LHCN-M2 (cell line): ENCODE results near the gene CHCHD6. TPM values are rescaled to one million over a fixed set of nuclear protein-coding genes. Genes with fewer than 3 reads are reported as not detected.
A peak's percentile ranks its signal among the peaks of the same experiment; 100 is the strongest.

Experiments used
- DNase-seq: peaks from one replicate; pipeline ENCODE4 v3.0.0-alpha.2; 2012; ENCODE audit warnings: low read depth
- total RNA-seq: library from RNA; depleted of rRNA; stranded (reverse); fragments of >200 nt; gene quantifications from 2 replicates; pipeline ENCODE4 v1.2.3, GENCODE V29; 2014

The CHCHD6 gene
- total RNA-seq, 1 experiment from 2014 or later = 23.5 TPM

GRCh38 chr3:126972866-126973265 is 268.8 kb downstream of the CHCHD6 start:
- no peak for DNase-seq

GRCh38 chr3:126973814-126974213 is 269.8 kb downstream of the CHCHD6 start:
- no peak for DNase-seq

- DNase-seq = no peak
Observed at GRCh38 chr3:126974756-126975155, 270.7 kb downstream of the CHCHD6 start.

GRCh38 chr3:126976906-126977305 is 272.9 kb downstream of the CHCHD6 start:
- DNase-seq = no peak

GRCh38 chr3:126977821-126978220 is 273.8 kb downstream of the CHCHD6 start:
- DNase-seq = no peak

GRCh38 chr3:126978291-126978690 is 274.3 kb downstream of the CHCHD6 start:
- DNase-seq = no peak

GRCh38 chr3:126979046-126979628 is 275.1 kb downstream of the CHCHD6 start:
- DNase-seq = no peak

GRCh38 chr3:126980266-126980811 is 276.3 kb downstream of the CHCHD6 start:
- no peak for DNase-seq

- no peak for DNase-seq
Observed at GRCh38 chr3:126982126-126982470, 278.1 kb downstream of the CHCHD6 start.

GRCh38 chr3:126982471-126983175 is 278.6 kb downstream of the CHCHD6 start, which contains the start of gene PLXNA1:
PLXNA1 (plus strand) TSS chr3:126983115; CDS start chr3:126988594, 5,479 bp downstream.
- DNase-seq = peak; percentile 75

- DNase-seq = no peak
Observed at GRCh38 chr3:126983276-126983652, 279.2 kb downstream of the CHCHD6 start.

- DNase-seq = no peak
Observed at GRCh38 chr3:126983653-126984390, 279.8 kb downstream of the CHCHD6 start.

- no peak for DNase-seq
Observed at GRCh38 chr3:126984391-126985131, 280.5 kb downstream of the CHCHD6 start.

- DNase-seq = no peak
Observed at GRCh38 chr3:126985132-126985985, 281.3 kb downstream of the CHCHD6 start.

- no peak for DNase-seq
Observed at GRCh38 chr3:126986001-126986400, 282.0 kb downstream of the CHCHD6 start.

- DNase-seq = no peak
Observed at GRCh38 chr3:126987129-126987528, 283.1 kb downstream of the CHCHD6 start.

GRCh38 chr3:126987596-126987995 is 283.6 kb downstream of the CHCHD6 start:
- no peak for DNase-seq

- no peak for DNase-seq
Observed at GRCh38 chr3:126988451-126989021, 284.5 kb downstream of the CHCHD6 start.

- no peak for DNase-seq
Observed at GRCh38 chr3:126989316-126990023, 285.4 kb downstream of the CHCHD6 start.
